SK-N-SH treated with all-trans-retinoic acid at 6 μM for 48 hours (cell line): Measurements from ENCODE around the gene SOWAHB.

Source experiments
- ARNTL ChIP-seq: fragments of 450-650 bp; formaldehyde crosslinking; IDR thresholded peaks from 2 replicates; pipeline ENCODE4 v1.5.0; 2020; ENCODE audit warnings: low read depth, mild to moderate bottlenecking, moderate library complexity, borderline replicate concordance
- ESRRG ChIP-seq: fragments of 250-450 bp; sonication (Bioruptor Pico); IDR thresholded peaks from 2 replicates; pipeline ENCODE4 v1.6.1; 2021; ENCODE audit warnings: mild to moderate bottlenecking
- GLIS3 ChIP-seq: fragments of 250-450 bp; sonication (Bioruptor Pico); IDR thresholded peaks from 2 replicates; pipeline ENCODE4 v1.5.0; 2020; ENCODE audit warnings: mild to moderate bottlenecking, moderate library complexity
- PPARA ChIP-seq: fragments of 250-450 bp; sonication (Bioruptor Pico); IDR thresholded peaks from 2 replicates; pipeline ENCODE4 v1.5.0; 2020; ENCODE audit warnings: mild to moderate bottlenecking, borderline replicate concordance
- RARB ChIP-seq: fragments of 250-450 bp; sonication (Bioruptor Pico); IDR thresholded peaks from 2 replicates; pipeline ENCODE4 v1.8.0; 2021; ENCODE audit warnings: mild to moderate bottlenecking, moderate library complexity
- SNAI2 ChIP-seq: fragments of 250-450 bp; sonication (Bioruptor Pico); IDR thresholded peaks from 2 replicates; pipeline ENCODE4 v1.5.0; 2020; ENCODE audit warnings: mild to moderate bottlenecking, moderate library complexity
- TCF4 ChIP-seq: fragments of 250-450 bp; sonication (Bioruptor Pico); IDR thresholded peaks from 2 replicates; pipeline ENCODE4 v1.8.0; 2021; ENCODE audit warnings: mild to moderate bottlenecking, moderate library complexity, borderline replicate concordance
- TOX ChIP-seq: fragments of 250-450 bp; sonication (Bioruptor Pico); IDR thresholded peaks from 2 replicates; pipeline ENCODE4 v1.8.0; 2021; ENCODE audit warnings: mild to moderate bottlenecking, moderate library complexity, borderline replicate concordance
- ZFP3 ChIP-seq: fragments of 250-450 bp; sonication (Bioruptor Pico); IDR thresholded peaks from 2 replicates; pipeline ENCODE4 v1.5.0; 2020; ENCODE audit warnings: mild to moderate bottlenecking, moderate library complexity
- ZNF8 ChIP-seq: fragments of 450-650 bp; formaldehyde crosslinking; IDR thresholded peaks from 2 replicates; pipeline ENCODE4 v1.5.0; 2020; ENCODE audit warnings: mild to moderate bottlenecking, moderate library complexity
- TF ChIP-seq, protein P1 (sequence below): fragments of 250-450 bp; sonication (Bioruptor Pico); IDR thresholded peaks from 2 replicates; pipeline ENCODE4 v1.5.1; 2021; ENCODE audit warnings: mild to moderate bottlenecking, moderate library complexity
- TF ChIP-seq, protein P2 (sequence below): fragments of 250-450 bp; sonication (Bioruptor Pico); IDR thresholded peaks from 2 replicates; pipeline ENCODE4 v1.5.0; 2020; ENCODE audit warnings: mild to moderate bottlenecking, moderate library complexity
- TF ChIP-seq, protein P3 (sequence below): fragments of 250-450 bp; sonication (Bioruptor Pico); IDR thresholded peaks from 2 replicates; pipeline ENCODE4 v1.8.0; 2021; ENCODE audit warnings: low read depth, mild to moderate bottlenecking, moderate library complexity, borderline replicate concordance

DNA sequence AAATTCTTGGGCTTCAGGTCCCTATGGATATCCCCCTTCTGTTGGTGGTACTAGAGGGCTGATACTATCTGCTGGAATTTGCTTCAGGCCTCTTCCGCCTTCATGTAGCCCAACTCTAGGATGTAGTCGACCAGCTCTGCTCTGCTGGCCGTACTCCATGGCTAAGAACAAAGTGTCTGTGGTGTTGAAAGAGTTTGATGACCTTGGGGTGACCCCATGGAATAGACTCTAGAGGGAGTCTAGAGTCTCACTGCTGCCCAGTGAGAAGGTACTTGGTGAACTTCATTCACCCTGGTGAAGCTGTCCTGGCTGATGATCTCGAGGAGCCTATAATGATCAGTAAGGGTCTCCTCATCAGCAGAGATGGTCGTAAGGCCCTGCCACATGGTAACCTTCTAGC is 11.7 kb downstream of the SOWAHB start:
- TF ChIP-seq SNAI2 (CRISPR knock-in tag): no peak
- no peak for TF ChIP-seq ZNF8
- no peak for TF ChIP-seq GLIS3
- TF ChIP-seq, protein P1, sequence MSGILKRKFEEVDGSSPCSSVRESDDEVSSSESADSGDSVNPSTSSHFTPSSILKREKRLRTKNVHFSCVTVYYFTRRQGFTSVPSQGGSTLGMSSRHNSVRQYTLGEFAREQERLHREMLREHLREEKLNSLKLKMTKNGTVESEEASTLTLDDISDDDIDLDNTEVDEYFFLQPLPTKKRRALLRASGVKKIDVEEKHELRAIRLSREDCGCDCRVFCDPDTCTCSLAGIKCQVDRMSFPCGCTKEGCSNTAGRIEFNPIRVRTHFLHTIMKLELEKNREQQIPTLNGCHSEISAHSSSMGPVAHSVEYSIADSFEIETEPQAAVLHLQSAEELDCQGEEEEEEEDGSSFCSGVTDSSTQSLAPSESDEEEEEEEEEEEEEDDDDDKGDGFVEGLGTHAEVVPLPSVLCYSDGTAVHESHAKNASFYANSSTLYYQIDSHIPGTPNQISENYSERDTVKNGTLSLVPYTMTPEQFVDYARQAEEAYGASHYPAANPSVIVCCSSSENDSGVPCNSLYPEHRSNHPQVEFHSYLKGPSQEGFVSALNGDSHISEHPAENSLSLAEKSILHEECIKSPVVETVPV (CRISPR knock-in tag): no peak
- TF ChIP-seq TCF4 (CRISPR knock-in tag): no peak
- TF ChIP-seq ESRRG (CRISPR knock-in tag): no peak
- TF ChIP-seq ZFP3 (CRISPR knock-in tag): no peak
- TF ChIP-seq TOX: no peak
- no peak for TF ChIP-seq ARNTL (CRISPR knock-in tag)
- TF ChIP-seq, protein P2, sequence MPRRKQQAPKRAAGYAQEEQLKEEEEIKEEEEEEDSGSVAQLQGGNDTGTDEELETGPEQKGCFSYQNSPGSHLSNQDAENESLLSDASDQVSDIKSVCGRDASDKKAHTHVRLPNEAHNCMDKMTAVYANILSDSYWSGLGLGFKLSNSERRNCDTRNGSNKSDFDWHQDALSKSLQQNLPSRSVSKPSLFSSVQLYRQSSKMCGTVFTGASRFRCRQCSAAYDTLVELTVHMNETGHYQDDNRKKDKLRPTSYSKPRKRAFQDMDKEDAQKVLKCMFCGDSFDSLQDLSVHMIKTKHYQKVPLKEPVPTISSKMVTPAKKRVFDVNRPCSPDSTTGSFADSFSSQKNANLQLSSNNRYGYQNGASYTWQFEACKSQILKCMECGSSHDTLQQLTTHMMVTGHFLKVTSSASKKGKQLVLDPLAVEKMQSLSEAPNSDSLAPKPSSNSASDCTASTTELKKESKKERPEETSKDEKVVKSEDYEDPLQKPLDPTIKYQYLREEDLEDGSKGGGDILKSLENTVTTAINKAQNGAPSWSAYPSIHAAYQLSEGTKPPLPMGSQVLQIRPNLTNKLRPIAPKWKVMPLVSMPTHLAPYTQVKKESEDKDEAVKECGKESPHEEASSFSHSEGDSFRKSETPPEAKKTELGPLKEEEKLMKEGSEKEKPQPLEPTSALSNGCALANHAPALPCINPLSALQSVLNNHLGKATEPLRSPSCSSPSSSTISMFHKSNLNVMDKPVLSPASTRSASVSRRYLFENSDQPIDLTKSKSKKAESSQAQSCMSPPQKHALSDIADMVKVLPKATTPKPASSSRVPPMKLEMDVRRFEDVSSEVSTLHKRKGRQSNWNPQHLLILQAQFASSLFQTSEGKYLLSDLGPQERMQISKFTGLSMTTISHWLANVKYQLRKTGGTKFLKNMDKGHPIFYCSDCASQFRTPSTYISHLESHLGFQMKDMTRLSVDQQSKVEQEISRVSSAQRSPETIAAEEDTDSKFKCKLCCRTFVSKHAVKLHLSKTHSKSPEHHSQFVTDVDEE (CRISPR knock-in tag): no peak
- TF ChIP-seq, protein P3, sequence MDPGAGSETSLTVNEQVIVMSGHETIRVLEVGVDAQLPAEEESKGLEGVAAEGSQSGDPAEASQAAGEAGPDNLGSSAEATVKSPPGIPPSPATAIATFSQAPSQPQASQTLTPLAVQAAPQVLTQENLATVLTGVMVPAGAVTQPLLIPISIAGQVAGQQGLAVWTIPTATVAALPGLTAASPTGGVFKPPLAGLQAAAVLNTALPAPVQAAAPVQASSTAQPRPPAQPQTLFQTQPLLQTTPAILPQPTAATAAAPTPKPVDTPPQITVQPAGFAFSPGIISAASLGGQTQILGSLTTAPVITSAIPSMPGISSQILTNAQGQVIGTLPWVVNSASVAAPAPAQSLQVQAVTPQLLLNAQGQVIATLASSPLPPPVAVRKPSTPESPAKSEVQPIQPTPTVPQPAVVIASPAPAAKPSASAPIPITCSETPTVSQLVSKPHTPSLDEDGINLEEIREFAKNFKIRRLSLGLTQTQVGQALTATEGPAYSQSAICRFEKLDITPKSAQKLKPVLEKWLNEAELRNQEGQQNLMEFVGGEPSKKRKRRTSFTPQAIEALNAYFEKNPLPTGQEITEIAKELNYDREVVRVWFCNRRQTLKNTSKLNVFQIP (CRISPR knock-in tag): no peak
- no peak for TF ChIP-seq RARB
- TF ChIP-seq PPARA (CRISPR knock-in tag): no peak
